GM12874 (cell line): ENCODE measurements around the gene LEMD3.

ENCODE experiments used
- TF ChIP-seq, protein P1 (sequence below): IDR thresholded peaks from 2 replicates; pipeline ENCODE4 v1.5.1; 2011; ENCODE audit warnings: low read depth, mild to moderate bottlenecking, control low read depth, low read length, moderate library complexity; ENCODE audit not compliant: insufficient read depth

The LEMD3 gene

GRCh38 chr12:65238609-65239008 is 69.2 kb downstream of the LEMD3 start:
- TF ChIP-seq, protein P1, sequence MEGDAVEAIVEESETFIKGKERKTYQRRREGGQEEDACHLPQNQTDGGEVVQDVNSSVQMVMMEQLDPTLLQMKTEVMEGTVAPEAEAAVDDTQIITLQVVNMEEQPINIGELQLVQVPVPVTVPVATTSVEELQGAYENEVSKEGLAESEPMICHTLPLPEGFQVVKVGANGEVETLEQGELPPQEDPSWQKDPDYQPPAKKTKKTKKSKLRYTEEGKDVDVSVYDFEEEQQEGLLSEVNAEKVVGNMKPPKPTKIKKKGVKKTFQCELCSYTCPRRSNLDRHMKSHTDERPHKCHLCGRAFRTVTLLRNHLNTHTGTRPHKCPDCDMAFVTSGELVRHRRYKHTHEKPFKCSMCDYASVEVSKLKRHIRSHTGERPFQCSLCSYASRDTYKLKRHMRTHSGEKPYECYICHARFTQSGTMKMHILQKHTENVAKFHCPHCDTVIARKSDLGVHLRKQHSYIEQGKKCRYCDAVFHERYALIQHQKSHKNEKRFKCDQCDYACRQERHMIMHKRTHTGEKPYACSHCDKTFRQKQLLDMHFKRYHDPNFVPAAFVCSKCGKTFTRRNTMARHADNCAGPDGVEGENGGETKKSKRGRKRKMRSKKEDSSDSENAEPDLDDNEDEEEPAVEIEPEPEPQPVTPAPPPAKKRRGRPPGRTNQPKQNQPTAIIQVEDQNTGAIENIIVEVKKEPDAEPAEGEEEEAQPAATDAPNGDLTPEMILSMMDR, result no peak

DNA sequence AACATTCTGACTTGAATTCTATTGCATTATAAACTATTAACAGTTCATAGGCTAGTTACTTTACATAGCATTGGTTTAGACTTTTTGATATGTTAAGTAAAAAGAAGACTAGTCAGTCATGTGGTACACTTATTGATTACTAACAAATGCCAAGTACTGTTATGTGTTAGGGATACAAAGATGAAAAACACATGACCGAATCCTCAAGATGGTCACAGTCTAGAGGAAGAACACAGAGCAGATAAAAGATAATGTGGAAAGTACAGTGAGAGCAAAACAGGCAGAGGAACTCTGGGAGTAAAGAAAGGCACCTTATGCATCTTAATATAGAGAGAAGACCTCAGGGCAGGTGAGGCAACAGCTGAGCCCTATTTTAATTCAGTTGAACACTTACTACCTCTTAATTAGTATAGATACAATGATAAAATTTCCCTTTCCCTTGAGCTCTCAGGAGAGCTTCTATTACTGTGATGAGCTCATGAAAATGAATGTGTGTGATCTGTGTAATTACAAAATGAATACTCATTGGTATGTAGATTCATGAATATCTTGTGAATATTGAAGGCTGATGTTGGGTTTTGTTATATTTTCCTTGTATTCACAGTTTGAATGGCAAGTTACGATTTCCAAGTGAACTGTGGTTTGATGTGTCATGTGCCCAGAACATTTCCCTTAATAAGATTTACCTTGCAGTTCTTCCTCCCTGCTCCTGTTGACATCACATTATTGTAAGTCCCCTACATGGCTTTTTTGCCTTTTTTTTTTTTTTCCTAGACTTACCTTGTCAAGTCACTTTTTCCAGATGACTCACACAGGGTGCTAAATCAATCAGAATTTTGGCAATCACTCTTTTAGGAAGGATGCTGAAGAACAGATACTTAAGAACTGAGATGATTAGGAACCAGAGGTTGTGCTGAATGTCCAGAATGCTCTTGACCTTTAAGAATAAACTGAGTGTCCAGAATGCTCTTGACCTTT is 79.6 kb downstream of the LEMD3 start:
- TF ChIP-seq, protein P1, result no peak

DNA sequence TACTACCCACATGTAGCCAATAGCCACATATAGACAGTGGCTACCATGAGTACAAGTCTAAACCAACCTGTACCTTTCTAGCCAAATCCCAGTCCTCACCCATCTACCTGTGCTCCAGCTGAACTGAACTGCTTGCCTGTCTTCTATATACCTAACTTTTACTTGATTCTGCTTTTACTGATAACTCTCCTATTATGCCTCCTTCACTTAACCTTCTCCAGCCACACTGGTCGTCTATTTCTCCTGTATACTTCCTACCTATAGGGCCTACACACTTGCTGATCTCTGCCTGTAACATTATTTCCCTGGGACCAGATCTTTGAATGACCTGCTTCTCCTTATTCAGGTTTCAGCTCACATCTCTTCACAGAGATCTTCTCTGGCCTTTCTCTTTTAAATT is 83.1 kb downstream of the LEMD3 start:
- TF ChIP-seq, protein P1, result no peak

GRCh38 chr12:65257986-65258385 is 88.6 kb downstream of the LEMD3 start:
- TF ChIP-seq, protein P1, result no peak

GRCh38 chr12:65259501-65259900 is 90.1 kb downstream of the LEMD3 start:
- TF ChIP-seq, protein P1, result no peak

GRCh38 chr12:65263777-65264176 is 94.4 kb downstream of the LEMD3 start:
- TF ChIP-seq, protein P1, result no peak

DNA sequence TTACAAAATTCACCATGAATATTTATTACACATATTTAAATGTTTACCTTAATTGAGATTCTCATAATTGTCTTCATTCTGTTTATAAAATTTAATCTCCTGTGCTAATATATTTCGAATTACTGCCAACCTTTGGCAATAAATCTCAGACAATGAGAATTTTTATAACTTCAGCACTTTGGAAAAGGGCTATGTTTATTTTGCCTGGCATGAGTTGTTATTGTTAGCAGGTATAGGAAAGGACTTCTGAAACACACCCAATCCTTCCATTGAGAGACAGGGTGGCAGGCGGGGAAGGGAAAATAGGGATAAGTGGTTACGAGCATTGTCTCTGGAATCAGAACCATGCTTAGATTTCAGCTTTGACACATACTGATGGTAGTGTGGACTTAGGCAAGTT is 97.0 kb downstream of the LEMD3 start:
- TF ChIP-seq, protein P1, result no peak
